IMR-90 (cell line): ENCODE data around the gene SYN1. TPM values are rescaled to one million over a fixed set of nuclear protein-coding genes. Genes with fewer than 3 reads are reported as not detected.
"Not testable (repeated sequence)": the region's sequence is repeated elsewhere in the genome, so short reads cannot be mapped to it uniquely, and the experiment has no call there.

ENCODE experiments used
- ATAC-seq: fragments of 200-7000 bp; cut with Tn5 transposase; 2 replicates; pipeline ENCODE4 v1.9.1; 2020; ENCODE audit warnings: low read depth, mild to moderate bottlenecking, moderate library complexity
- BruUV-seq: library from RNA; stranded (reverse); fragments of 400-500 nt; replicated peaks from 2 replicates; lab custom pipeline; 2021; lab: Mats Ljungman, UMichigan
- CTCF ChIA-PET: fragments of 300-600 bp; formaldehyde crosslinking; extraction: SDS; loops from one replicate; lab custom pipeline; 2021; ENCODE audit warnings: antibody characterized with exemption; lab: Yijun Ruan, JAX
- POLR2A ChIA-PET: fragments of 300-600 bp; sonication (Branson Sonifier 250); formaldehyde crosslinking; loops from one replicate; lab custom pipeline; 2022; ENCODE audit warnings: antibody characterized with exemption; ENCODE audit not compliant: unreplicated experiment; lab: Charles Lee
- DNase-seq: peaks from one replicate; pipeline ENCODE4 v3.0.0; 2013
- H2AFZ ChIP-seq: replicated peaks from 2 replicates; pipeline ENCODE3; 2013; ENCODE audit warnings: low read length, mild to moderate bottlenecking; ENCODE audit not compliant: poor library complexity
- H2AK5ac ChIP-seq: 2 replicates; pipeline ENCODE4 v1.6.1; 2013; ENCODE audit warnings: low read depth, low read length, inconsistent platforms
- H2AK9ac ChIP-seq: replicated peaks from 2 replicates; pipeline ENCODE3; 2013; ENCODE audit warnings: mild to moderate bottlenecking, low read depth, low read length, moderate library complexity; ENCODE audit not compliant: poor library complexity
- H2BK120ac ChIP-seq: 2 replicates; pipeline ENCODE4 v1.6.1; 2013; ENCODE audit warnings: low read depth, low read length, inconsistent platforms
- H2BK15ac ChIP-seq: 3 replicates; pipeline ENCODE4 v1.6.1; 2013; ENCODE audit warnings: low read depth, low read length, inconsistent platforms
- H2BK20ac ChIP-seq: 2 replicates; pipeline ENCODE4 v1.6.1; 2013; ENCODE audit warnings: low read depth, mild to moderate bottlenecking, inconsistent platforms, low read length, moderate library complexity
- H2BK5ac ChIP-seq: 2 replicates; pipeline ENCODE4 v1.6.1; 2013; ENCODE audit warnings: mild to moderate bottlenecking, low read depth, low read length, inconsistent platforms; ENCODE audit not compliant: poor library complexity, severe bottlenecking
- H3K14ac ChIP-seq: replicated peaks from 2 replicates; pipeline ENCODE4 v1.6.1; 2013; ENCODE audit warnings: low read depth, low read length, inconsistent platforms
- H3K18ac ChIP-seq: 2 replicates; pipeline ENCODE4 v1.6.1; 2013; ENCODE audit warnings: low read depth, low read length, control low read depth
- H3K23ac ChIP-seq: 2 replicates; pipeline ENCODE4 v1.6.1; 2013; ENCODE audit warnings: low read depth, low read length, inconsistent platforms
- H3K27ac ChIP-seq: 2 replicates; pipeline ENCODE4 v1.5.1; 2013; ENCODE audit warnings: mild to moderate bottlenecking, control low read depth, low read length; ENCODE audit not compliant: insufficient read depth
- H3K27me3 ChIP-seq: 2 replicates; pipeline ENCODE4 v1.6.1; 2013; ENCODE audit warnings: low read length; ENCODE audit not compliant: control insufficient read depth, insufficient read depth
- H3K36me3 ChIP-seq: 2 replicates; pipeline ENCODE4 v1.6.1; 2013; ENCODE audit warnings: low read length, mixed read lengths; ENCODE audit not compliant: control insufficient read depth, insufficient read depth
- H3K4ac ChIP-seq: 2 replicates; pipeline ENCODE4 v1.6.1; 2013; ENCODE audit warnings: low read depth, low read length, inconsistent platforms
- H3K4me1 ChIP-seq: 2 replicates; pipeline ENCODE4 v1.6.1; 2013; ENCODE audit warnings: low read length, mixed read lengths; ENCODE audit not compliant: control insufficient read depth, insufficient read depth
- H3K4me2 ChIP-seq: 2 replicates; pipeline ENCODE4 v1.6.1; 2013; ENCODE audit warnings: low read depth, mild to moderate bottlenecking, control low read depth, low read length, moderate library complexity
- H3K4me3 ChIP-seq: 2 replicates; pipeline ENCODE4 v1.5.1; 2013; ENCODE audit warnings: low read depth, mild to moderate bottlenecking, control low read depth, low read length, moderate library complexity; ENCODE audit not compliant: insufficient read depth
- H3K56ac ChIP-seq: 2 replicates; pipeline ENCODE4 v1.6.1; 2013; ENCODE audit warnings: low read length, inconsistent platforms; ENCODE audit not compliant: insufficient read depth; ENCODE audit errors: extremely low read depth
- H3K79me1 ChIP-seq, 2 experiments: 2 replicates each; pipeline ENCODE4 v1.6.1; 2013; ENCODE audit warnings: low read length in 2 of 2, inconsistent platforms in 1 of 2, low read depth in 1 of 2
- H3K9ac ChIP-seq: 2 replicates; pipeline ENCODE4 v1.6.1; 2013; ENCODE audit warnings: low read depth, low read length, control low read depth
- H3K9me1 ChIP-seq: 2 replicates; pipeline ENCODE4 v1.6.1; 2013; ENCODE audit warnings: low read length, inconsistent platforms; ENCODE audit not compliant: insufficient read depth
- H3K9me3 ChIP-seq: 2 replicates; pipeline ENCODE4 v1.6.1; 2013; ENCODE audit warnings: low read length; ENCODE audit not compliant: control insufficient read depth, insufficient read depth
- H4K20me1 ChIP-seq: 2 replicates; pipeline ENCODE4 v1.6.1; 2013; ENCODE audit warnings: low read length, inconsistent platforms; ENCODE audit not compliant: insufficient read depth
- H4K5ac ChIP-seq: 2 replicates; pipeline ENCODE4 v1.6.1; 2013; ENCODE audit warnings: mild to moderate bottlenecking, low read depth, low read length, control low read depth
- H4K8ac ChIP-seq, 2 experiments: 2 replicates each; pipeline ENCODE4 v1.6.1; 2013; ENCODE audit warnings: low read depth in 2 of 2, low read length in 2 of 2, control low read depth in 1 of 2, inconsistent platforms in 1 of 2
- H4K91ac ChIP-seq: 2 replicates; pipeline ENCODE4 v1.6.1; 2013; ENCODE audit warnings: low read depth, low read length, inconsistent platforms; ENCODE audit not compliant: insufficient read depth
- WGBS, 2 experiments: methylation state at CpG; one replicate each; pipeline versions ENCODE4 v1.1.5 to v1.1.7; 2013; ENCODE audit warnings: missing lambda C conversion rate in 2 of 2; ENCODE audit not compliant: insufficient read length in 1 of 2; ENCODE audit errors: extremely low coverage in 2 of 2; 5-methylcytosine and 5-hydroxymethylcytosine counted together
- dilution Hi-C: fragments of 300-500 bp; cut with HindIII; formaldehyde crosslinking; loops from one replicate; pipeline ENCODE4 v1.14.3; 2018; ENCODE audit warnings: low sequenced_read_pairs; ENCODE audit not compliant: unreplicated experiment
- in situ Hi-C: fragments of 300-500 bp; cut with MboI; formaldehyde crosslinking; loops from 3 replicates; pipeline ENCODE4 v1.14.3; 2019; ENCODE audit warnings: low sequenced_read_pairs, inconsistent platforms, mixed read lengths
- intact Hi-C: fragments of 100-400 bp; cut with micrococcal nuclease; formaldehyde crosslinking; loops from 2 replicates; pipeline ENCODE4 v1.10.0; 2022
- polyA plus RNA-seq, 3 experiments: library from polyadenylated mRNA; depleted of rRNA; stranded (reverse); fragments of >200 nt; gene quantifications; 2 replicates each; pipeline ENCODE4 v1.2.3, GENCODE V29; 2012; ENCODE audit warnings: low replicate concordance in 1 of 3
- total RNA-seq: library from RNA; depleted of rRNA; stranded (reverse); fragments of >200 nt; gene quantifications from 2 replicates; pipeline ENCODE4 v1.2.3, GENCODE V29; 2012

SYN1 gene
- total and polyA plus RNA-seq, 2 of the 4 experiments (the other 2 are of a cell fraction) = under 0.01 to 0.56 TPM

DNA sequence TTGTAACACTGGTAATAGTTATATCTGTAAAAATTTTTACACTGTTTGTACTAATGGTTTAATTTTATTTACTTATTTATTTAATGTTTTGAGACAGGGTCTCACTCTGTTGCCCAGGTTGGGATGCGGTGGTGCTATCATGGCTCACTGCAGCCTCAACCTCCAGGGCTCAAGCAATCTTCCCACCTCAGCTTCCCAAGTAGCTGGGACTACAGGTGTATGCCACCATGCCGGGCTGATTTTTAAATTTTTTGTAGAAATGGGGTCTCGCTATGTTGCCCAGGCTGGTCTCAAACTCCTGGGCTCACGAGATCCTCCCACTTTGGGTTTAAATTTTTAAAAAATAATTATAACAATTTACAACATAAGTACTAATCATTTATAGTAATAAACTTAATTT is 16.5 kb downstream of the SYN1 start:
- H3K4me1 ChIP-seq, H3K27ac ChIP-seq, POLR2A ChIA-PET, H3K14ac ChIP-seq, DNase-seq, H4K8ac ChIP-seq, H2AK5ac ChIP-seq, H3K18ac ChIP-seq, intact Hi-C loops, H2BK5ac ChIP-seq, H3K4me3 ChIP-seq, H3K9me1 ChIP-seq, H2BK120ac ChIP-seq, H3K27me3 ChIP-seq, H4K5ac ChIP-seq, H3K23ac ChIP-seq, H4K91ac ChIP-seq, H2BK20ac ChIP-seq, H3K79me1 ChIP-seq, CTCF ChIA-PET, H2AFZ ChIP-seq, ATAC-seq, H3K56ac ChIP-seq, H3K9ac ChIP-seq, H4K20me1 ChIP-seq, H2AK9ac ChIP-seq, H3K4ac ChIP-seq, dilution Hi-C loops, H3K9me3 ChIP-seq, in situ Hi-C loops, BruUV-seq, H3K36me3 ChIP-seq, H2BK15ac ChIP-seq, H3K4me2 ChIP-seq: not testable (repeated sequence)
- no CpG with 5 or more reads among the region's 4 CpGs for WGBS, 2 experiments
